Ishikawa (cell line): ENCODE data around the gene EIF4A3.

Experiments used
- CEBPB ChIP-seq: IDR thresholded peaks from 2 replicates; pipeline ENCODE4 v1.6.1; 2012
- CREB1 ChIP-seq: IDR thresholded peaks from 2 replicates; pipeline ENCODE4 v1.6.1; 2012; ENCODE audit warnings: low read depth
- EGR1 ChIP-seq: IDR thresholded peaks from 2 replicates; pipeline ENCODE4 v1.6.1; 2012
- EP300 ChIP-seq: IDR thresholded peaks from 2 replicates; pipeline ENCODE4 v1.6.1; 2012; ENCODE audit warnings: borderline replicate concordance
- FOXM1 ChIP-seq: IDR thresholded peaks from 2 replicates; pipeline ENCODE4 v1.6.1; 2012; ENCODE audit warnings: low read depth, borderline replicate concordance
- MAX ChIP-seq: IDR thresholded peaks from 2 replicates; pipeline ENCODE4 v1.6.1; 2012
- NFIC ChIP-seq: IDR thresholded peaks from 2 replicates; pipeline ENCODE4 v1.6.1; 2012
- RAD21 ChIP-seq: IDR thresholded peaks from 2 replicates; pipeline ENCODE4 v1.6.1; 2012; ENCODE audit warnings: low read depth
- REST ChIP-seq: IDR thresholded peaks from 2 replicates; pipeline ENCODE4 v1.6.1; 2012; ENCODE audit warnings: low read depth, mild to moderate bottlenecking
- TAF1 ChIP-seq: IDR thresholded peaks from 2 replicates; pipeline ENCODE4 v1.6.1; 2012; ENCODE audit warnings: low read depth, mild to moderate bottlenecking
- TCF12 ChIP-seq: IDR thresholded peaks from 2 replicates; pipeline ENCODE4 v1.6.1; 2012; ENCODE audit warnings: low read depth
- TEAD4 ChIP-seq: IDR thresholded peaks from 2 replicates; pipeline ENCODE4 v1.6.1; 2012
- USF1 ChIP-seq: IDR thresholded peaks from 2 replicates; pipeline ENCODE4 v1.6.1; 2012
- YY1 ChIP-seq: IDR thresholded peaks from 2 replicates; pipeline ENCODE4 v1.6.1; 2012; ENCODE audit warnings: low read depth
- ZBTB7A ChIP-seq: IDR thresholded peaks from 2 replicates; pipeline ENCODE4 v1.6.1; 2012; ENCODE audit warnings: low read depth

The EIF4A3 gene

GRCh38 chr17:80169107-80169506, 22.2 kb upstream of the EIF4A3 start:
- TF ChIP-seq CREB1 (no peak), FOXM1 (no peak), EP300 (no peak), CEBPB (no peak), TEAD4 (no peak), RAD21 (no peak), REST (no peak), MAX (no peak), ZBTB7A (no peak), TCF12 (no peak), YY1 (no peak), TAF1 (no peak), USF1 (no peak), EGR1 (no peak)

DNA sequence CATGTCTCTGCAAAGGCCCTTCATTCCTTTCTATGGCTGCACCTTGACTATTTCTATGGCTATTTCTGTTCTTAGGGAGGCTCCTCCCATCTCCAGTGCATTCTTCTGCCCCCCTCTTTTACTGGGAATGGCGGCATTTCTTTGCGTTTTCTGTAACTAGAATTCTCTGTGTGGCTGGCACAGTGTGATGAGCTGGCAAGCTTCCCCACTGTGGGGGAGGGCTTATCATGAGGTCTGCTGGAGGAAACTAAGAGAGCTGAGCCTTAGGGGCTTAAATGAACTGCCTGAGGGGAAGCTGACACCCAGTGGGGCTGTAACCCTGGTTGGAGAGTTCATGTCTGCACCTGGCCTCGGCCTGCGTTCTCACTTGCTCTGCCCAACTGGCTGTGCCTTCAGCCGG, 21.4 kb upstream of the EIF4A3 start:
- no peak for TF ChIP-seq RAD21
- TF ChIP-seq ZBTB7A, result no peak
- no peak for TF ChIP-seq EGR1
- no peak for TF ChIP-seq NFIC
- TF ChIP-seq USF1, result no peak
- no peak for TF ChIP-seq TAF1
- TF ChIP-seq TCF12, result no peak
- TF ChIP-seq FOXM1, result no peak
- no peak for TF ChIP-seq YY1
- no peak for TF ChIP-seq CEBPB
- TF ChIP-seq EP300, result no peak
- TF ChIP-seq MAX, result no peak
- no peak for TF ChIP-seq CREB1
- no peak for TF ChIP-seq REST
- no peak for TF ChIP-seq TEAD4

GRCh38 chr17:80166446-80166845, 19.5 kb upstream of the EIF4A3 start:
- TF ChIP-seq MAX (no peak), USF1 (no peak), EGR1 (no peak), TEAD4 (no peak), TCF12 (no peak), REST (no peak), TAF1 (no peak), RAD21 (no peak), ZBTB7A (no peak), NFIC (no peak), CEBPB (no peak), YY1 (no peak), EP300 (no peak)

- TF ChIP-seq TEAD4 (no peak), YY1 (no peak), FOXM1 (no peak), EGR1 (no peak), USF1 (no peak), TAF1 (no peak), RAD21 (no peak), REST (no peak), ZBTB7A (no peak), CEBPB (no peak), EP300 (no peak), CREB1 (no peak), MAX (no peak), TCF12 (no peak), NFIC (no peak)
Measured at GRCh38 chr17:80164185-80164584, 17.3 kb upstream of the EIF4A3 start.
